ENCODE data around the gene LCMT2. TPM values are rescaled to one million over a fixed set of nuclear protein-coding genes. Genes with fewer than 3 reads are reported as not detected.

Gene LCMT2
- polyA plus RNA-seq, 1 donor from 2014 or later, result 10.3 TPM

- TF ChIP-seq SMC3 (conservative IDR thresholded peaks at IDR 0.05; ENCODE audit: poor library complexity) (no peak), RAD21 (conservative IDR thresholded peaks at IDR 0.05) (no peak), MXI1 (conservative IDR thresholded peaks at IDR 0.05; ENCODE audit: poor library complexity, severe bottlenecking) (no peak), CTCF (IDR thresholded peaks at IDR 0.05; ENCODE audit: poor library complexity, severe bottlenecking) (no peak), EP300 (conservative IDR thresholded peaks at IDR 0.05; ENCODE audit: poor library complexity, severe bottlenecking) (no peak), EZH2 (IDR thresholded peaks at IDR 0.05; ENCODE audit: borderline replicate concordance, insufficient read depth, low read length, poor library complexity, severe bottlenecking) (no peak), TAF1 (IDR thresholded peaks at IDR 0.05; ENCODE audit: low read depth) (no peak), POLR2AphosphoS5 (IDR thresholded peaks at IDR 0.05) (no peak), REST (IDR thresholded peaks at IDR 0.05; ENCODE audit: borderline replicate concordance) (no peak)
- no peak overlapping the region for H3K4me2 ChIP-seq (ENCODE audit: low read length)
- H3F3A ChIP-seq (ENCODE audit: insufficient read depth, low read length, poor library complexity, severe bottlenecking), result no peaks in the 10 kb centered on the region
- no peaks in the 10 kb centered on the region for H3K9me3 ChIP-seq (ENCODE audit: low read length)
- H3K4me3 ChIP-seq (ENCODE audit: low read length), result no peak overlapping the region
- H3K27me3 ChIP-seq (ENCODE audit: insufficient read depth, low read depth, low read length), result no peaks in the 10 kb centered on the region
- no peaks in the 10 kb centered on the region for H4K20me1 ChIP-seq (ENCODE audit: insufficient read depth)
- no peaks in the 10 kb centered on the region for H3K79me2 ChIP-seq (replicated peaks; ENCODE audit: insufficient read depth, low read length)
- H3K9me2 ChIP-seq (ENCODE audit: insufficient read depth, low read length), result no peaks in the 10 kb centered on the region
- H2AFZ ChIP-seq (ENCODE audit: low read depth, low read length), result no peak overlapping the region
- H3K27ac ChIP-seq (ENCODE audit: low read length), result no peak overlapping the region
- no peaks in the 10 kb centered on the region for H3K36me3 ChIP-seq (ENCODE audit: insufficient read depth, low read length)
- no peak overlapping the region for H3K9ac ChIP-seq (ENCODE audit: low read length)
Measured at GRCh38 chr15:43275740-43276562, 54.4 kb downstream of the LCMT2 start.

- H3K9ac ChIP-seq (ENCODE audit: low read length), result no peak overlapping the region
- H3K79me2 ChIP-seq (replicated peaks; ENCODE audit: insufficient read depth, low read length), result no peaks in the 10 kb centered on the region
- H2AFZ ChIP-seq (ENCODE audit: low read depth, low read length), result no peak overlapping the region
- H3K4me2 ChIP-seq (ENCODE audit: low read length), result no peak overlapping the region
- no peak overlapping the region for H3K27ac ChIP-seq (ENCODE audit: low read length)
- TF ChIP-seq TAF1 (IDR thresholded peaks at IDR 0.05; ENCODE audit: low read depth), result no peak
- TF ChIP-seq POLR2AphosphoS5 (IDR thresholded peaks at IDR 0.05), result no peak
- TF ChIP-seq EZH2 (IDR thresholded peaks at IDR 0.05; ENCODE audit: borderline replicate concordance, insufficient read depth, low read length, poor library complexity, severe bottlenecking), result no peak
- no peak for TF ChIP-seq REST (IDR thresholded peaks at IDR 0.05; ENCODE audit: borderline replicate concordance)
- TF ChIP-seq CTCF (IDR thresholded peaks at IDR 0.05; ENCODE audit: poor library complexity, severe bottlenecking), result no peak
- no peak for TF ChIP-seq EP300 (conservative IDR thresholded peaks at IDR 0.05; ENCODE audit: poor library complexity, severe bottlenecking)
- TF ChIP-seq RAD21 (conservative IDR thresholded peaks at IDR 0.05), result no peak
- no peak for TF ChIP-seq SMC3 (conservative IDR thresholded peaks at IDR 0.05; ENCODE audit: poor library complexity)
- H3K36me3 ChIP-seq (ENCODE audit: insufficient read depth, low read length), result no peaks in the 10 kb centered on the region
- no peaks in the 10 kb centered on the region for H3K9me2 ChIP-seq (ENCODE audit: insufficient read depth, low read length)
- no peaks in the 10 kb centered on the region for H4K20me1 ChIP-seq (ENCODE audit: insufficient read depth)
- no peaks in the 10 kb centered on the region for H3K27me3 ChIP-seq (ENCODE audit: insufficient read depth, low read depth, low read length)
- no peak overlapping the region for H3K4me3 ChIP-seq (ENCODE audit: low read length)
- H3F3A ChIP-seq (ENCODE audit: insufficient read depth, low read length, poor library complexity, severe bottlenecking), result no peaks in the 10 kb centered on the region
- no peaks in the 10 kb centered on the region for H3K9me3 ChIP-seq (ENCODE audit: low read length)
Measured at GRCh38 chr15:43274136-43274535, 56.2 kb downstream of the LCMT2 start.
